ENCODE measurements around the gene EIF2D.
"Not testable (repeated sequence)": the region's sequence is repeated elsewhere in the genome, so short reads cannot be mapped to it uniquely, and the experiment has no call there.

The EIF2D gene

GRCh38 chr1:206635978-206636345, 23.7 kb upstream of the EIF2D start:
- no peak for DNase-seq (ENCODE audit: low read depth, low spot score)
- peak overlapping the region; percentile 87 for H3K27ac ChIP-seq

DNA sequence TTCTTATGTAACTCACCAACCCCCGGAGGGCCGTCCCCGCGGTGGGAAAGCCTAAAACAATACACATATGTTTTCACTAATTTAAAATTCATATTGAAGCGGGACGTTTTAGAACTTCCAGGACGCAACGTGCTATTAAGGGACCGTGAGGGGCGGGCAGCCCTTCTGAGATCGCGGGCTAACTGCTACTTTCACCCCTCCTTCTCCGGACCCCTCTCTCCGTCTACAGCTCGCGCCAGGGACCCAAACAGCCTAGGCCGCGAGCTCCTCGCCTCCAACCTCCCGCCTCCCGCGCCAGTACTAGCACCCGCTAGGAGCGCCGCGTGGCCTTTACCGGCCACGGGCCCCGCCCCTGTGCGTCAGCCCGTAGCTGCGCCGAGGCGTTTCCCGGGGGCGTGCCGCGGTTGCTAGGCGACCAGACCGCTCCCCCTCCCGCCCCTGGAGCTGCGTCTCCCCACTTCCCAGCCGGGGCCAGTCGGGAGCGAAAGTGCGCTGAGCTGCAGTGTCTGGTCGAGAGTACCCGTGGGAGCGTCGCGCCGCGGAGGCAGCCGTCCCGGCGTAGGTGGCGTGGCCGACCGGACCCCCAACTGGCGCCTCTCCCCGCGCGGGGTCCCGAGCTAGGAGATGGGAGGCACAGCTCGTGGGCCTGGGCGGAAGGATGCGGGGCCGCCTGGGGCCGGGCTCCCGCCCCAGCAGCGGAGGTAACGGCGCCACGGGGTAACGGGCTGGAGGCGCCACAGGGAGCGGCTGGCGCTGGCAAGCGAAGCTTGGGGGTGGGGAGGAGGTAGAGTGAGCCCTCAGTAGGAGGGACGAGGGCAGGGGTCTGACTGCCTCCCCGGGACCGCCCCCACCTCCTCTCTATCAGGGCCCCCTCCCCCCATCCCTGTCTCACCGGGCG, 23.1 kb upstream of the EIF2D start, which contains the start of gene DYRK3:
TSS of gene DYRK3 (plus strand) at position 457 of the 898 bp plus-strand sequence. CDS start at position 625, 168 bp downstream.
- H3K27ac ChIP-seq: peak within 1 kb of the TSS; percentile 87
- no peak for DNase-seq (ENCODE audit: low read depth, low spot score)

DNA sequence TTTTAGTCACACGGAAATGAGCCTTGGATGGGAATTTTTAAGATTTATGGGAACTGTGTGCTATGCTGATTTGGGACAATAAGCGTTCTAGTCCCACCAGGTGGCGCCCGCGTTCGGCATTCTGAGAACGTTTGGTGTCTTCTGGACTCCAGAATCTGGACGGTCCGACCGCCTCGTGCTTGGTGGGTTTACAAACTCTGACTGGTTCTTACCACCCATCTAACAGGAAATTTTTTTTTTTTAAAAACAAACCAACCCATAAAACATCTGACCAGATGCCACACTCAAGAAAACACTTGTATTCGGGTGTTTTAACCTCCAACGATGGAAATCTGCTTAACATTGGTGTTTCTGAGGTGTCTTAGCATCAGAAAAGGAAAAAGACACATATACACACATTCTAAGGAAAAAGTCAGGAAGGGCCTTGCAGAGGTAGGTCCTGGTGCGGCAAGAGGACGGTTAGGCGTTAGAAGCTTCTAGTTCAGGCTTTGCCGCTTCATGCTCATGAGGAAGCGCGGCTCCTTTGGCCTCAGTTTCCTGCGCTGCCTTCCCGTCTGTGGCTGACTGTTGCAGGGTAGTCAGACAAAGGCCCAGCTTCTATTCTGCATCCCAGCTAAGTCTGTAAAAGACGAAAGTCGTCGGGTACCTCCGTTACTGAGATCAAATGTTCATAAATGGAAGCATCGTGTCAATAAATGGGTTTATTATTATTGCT, 22.3 kb upstream of the EIF2D start:
- no peak for DNase-seq (ENCODE audit: low read depth, low spot score)
- peak overlapping the region; percentile 87 for H3K27ac ChIP-seq

GRCh38 chr1:206633708-206634121, 21.4 kb upstream of the EIF2D start:
- peak overlapping the region; percentile 87 for H3K27ac ChIP-seq
- peak; percentile 66 for DNase-seq (ENCODE audit: low read depth, low spot score)

- DNase-seq (ENCODE audit: low read depth, low spot score): no peak
- no peak overlapping the region for H3K27ac ChIP-seq
Measured at GRCh38 chr1:206631085-206631509, 18.8 kb upstream of the EIF2D start.

GRCh38 chr1:206628916-206629315, 16.7 kb upstream of the EIF2D start:
- no peak overlapping the region for H3K27ac ChIP-seq
- DNase-seq (ENCODE audit: low read depth, low spot score): no peak

GRCh38 chr1:206626396-206626795, 14.1 kb upstream of the EIF2D start:
- not testable (repeated sequence) for H3K27ac ChIP-seq; DNase-seq (ENCODE audit: low read depth, low spot score)

DNA sequence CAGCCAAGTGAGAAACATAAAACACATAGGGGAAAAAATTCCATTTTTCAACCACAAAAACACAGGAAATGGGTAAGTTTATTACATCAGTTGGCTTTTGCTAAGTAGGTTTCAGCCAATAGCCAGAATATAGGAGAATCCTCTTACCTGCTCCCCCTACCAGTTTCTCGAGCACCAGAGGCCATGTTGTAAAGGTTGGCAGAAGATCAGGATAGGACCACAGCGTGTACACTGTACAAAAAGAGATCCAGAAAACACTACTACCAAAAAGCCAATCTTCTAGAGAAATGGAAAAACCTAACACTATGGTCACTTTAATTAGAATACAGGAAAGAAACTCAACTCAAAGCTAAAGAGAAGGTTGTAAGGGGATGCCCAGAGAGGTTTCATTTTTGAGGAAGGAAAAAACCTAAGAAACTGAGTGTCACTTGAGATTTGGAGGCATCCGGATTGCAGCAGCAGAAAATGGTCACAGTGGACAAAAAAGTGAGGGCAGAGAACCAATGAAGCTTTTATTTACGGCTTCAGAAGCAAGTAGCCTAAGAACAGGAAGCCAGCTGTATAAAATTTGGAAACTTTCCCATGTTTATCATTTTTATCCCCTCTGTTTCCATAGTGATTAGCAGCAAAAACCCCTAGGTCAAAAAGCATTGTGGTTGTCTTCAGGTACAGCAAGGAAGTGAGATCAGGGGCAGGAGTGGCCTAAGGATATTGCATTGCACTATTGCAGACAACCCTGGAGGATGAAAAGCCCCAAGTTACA, 2.9 kb downstream of the EIF2D start:
- DNase-seq (ENCODE audit: low read depth, low spot score): no peak
- H3K27ac ChIP-seq: no peak overlapping the region

DNA sequence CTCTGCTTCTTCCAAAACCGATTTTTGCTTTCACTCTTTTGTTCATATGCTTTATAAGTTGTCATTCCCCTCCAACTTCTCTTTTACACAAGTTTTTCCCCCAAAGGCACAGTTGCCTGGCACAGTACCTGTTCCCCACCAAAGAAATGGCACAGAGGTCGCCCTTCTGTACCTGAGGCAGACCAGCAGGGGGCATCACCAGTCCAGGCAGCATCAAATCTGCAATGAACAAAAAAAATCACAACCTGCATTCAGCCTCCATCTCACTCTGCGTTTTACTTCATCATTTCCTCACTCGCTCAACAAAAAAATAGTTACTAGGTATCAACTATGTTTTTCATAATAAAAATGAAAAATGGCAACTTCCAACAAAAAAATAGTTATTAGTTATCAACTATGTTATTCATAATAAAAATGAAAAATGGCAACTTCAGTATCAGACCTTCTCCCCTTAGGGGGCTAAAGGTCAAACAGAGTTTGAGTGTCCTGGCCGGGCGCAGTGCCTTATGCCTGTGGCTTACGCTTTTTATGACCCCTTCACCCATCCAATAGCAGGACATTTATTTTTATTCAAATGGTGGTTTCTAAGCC, 4.1 kb downstream of the EIF2D start:
- no peak overlapping the region for H3K27ac ChIP-seq
- DNase-seq (ENCODE audit: low read depth, low spot score): no peak

GRCh38 chr1:206606867-206607266, 5.4 kb downstream of the EIF2D start:
- no peak for DNase-seq (ENCODE audit: low read depth, low spot score)

DNA sequence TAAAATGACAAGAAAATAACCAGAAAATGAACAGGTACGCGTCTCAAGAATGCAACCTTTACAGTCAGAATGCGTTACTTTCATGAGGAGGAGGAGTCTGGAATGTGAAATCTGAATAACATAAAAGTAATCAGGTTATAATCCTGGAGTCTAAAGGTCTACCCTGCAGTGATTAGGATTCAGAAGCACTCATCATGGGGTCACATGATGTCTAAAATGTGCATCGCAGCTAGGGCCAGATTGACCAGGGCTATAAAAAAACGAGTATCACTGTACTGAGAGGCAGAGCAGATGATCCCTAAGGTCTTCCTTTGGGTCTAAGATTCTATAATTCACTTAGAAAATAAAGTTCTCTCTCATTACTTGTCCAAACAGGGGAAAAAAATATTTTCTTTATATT, 7.4 kb downstream of the EIF2D start:
- DNase-seq (ENCODE audit: low read depth, low spot score): no peak
- no peak overlapping the region for H3K27ac ChIP-seq

More at GRCh38 chr1:206606867-206607266, 5.4 kb downstream of the EIF2D start:
- no peak overlapping the region for H3K27ac ChIP-seq

- H3K27ac ChIP-seq: no peak overlapping the region
- no peak for DNase-seq (ENCODE audit: low read depth, low spot score)
Measured at GRCh38 chr1:206600527-206600926, 11.7 kb downstream of the EIF2D start.

DNA sequence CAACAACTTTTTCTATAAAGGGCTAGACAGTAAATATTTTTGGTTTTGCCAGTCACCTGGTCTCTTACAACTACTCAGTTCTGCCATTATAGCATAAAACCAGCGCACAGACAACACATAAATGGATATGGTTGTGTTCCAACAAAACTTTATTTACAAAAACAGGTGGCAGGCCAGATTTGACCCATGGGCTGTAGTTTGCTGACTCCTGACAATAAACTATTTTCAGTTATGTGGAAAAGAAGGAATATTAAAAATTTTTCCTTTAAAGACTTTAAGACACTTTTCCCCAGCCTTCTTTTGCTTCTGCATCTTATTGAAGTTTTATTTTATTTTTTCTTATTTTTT, 16.0 kb downstream of the EIF2D start:
- DNase-seq (ENCODE audit: low read depth, low spot score): no peak
- no peak overlapping the region for H3K27ac ChIP-seq

DNA sequence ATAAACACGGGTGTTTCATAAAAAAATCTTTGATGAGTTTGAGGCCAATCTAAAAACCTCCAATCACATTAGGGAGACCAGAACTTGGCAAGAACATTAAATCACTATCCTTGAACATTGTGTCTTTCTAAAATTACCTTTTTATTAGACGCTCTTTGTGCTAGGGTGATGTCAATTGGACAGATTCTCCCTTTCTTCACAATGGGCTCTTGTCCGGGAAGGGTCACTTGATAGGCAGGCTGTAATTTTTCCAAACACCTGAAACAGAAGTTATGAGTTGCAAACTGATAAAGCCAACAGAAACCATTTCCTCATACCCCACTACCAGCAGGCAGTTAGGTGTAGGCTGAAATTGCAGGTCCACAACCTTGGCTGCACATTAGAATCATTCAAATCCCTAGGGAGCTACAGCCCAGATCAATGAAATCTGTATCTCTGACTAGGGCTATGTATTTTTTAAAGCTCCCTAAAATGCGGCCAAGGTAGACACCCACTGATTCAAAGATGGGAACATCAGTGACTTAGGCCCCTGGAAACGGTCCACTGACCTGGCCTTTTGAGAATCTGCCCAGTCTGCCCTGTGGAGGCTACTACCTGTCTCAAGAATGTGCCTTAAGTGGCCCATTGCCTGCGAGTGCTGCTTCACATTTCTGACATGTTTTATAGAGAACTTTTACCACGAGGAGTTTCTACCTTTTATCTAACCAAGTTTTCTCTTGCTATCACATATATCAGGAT, 16.5 kb downstream of the EIF2D start:
- no peak for DNase-seq (ENCODE audit: low read depth, low spot score)
- no peak overlapping the region for H3K27ac ChIP-seq

GRCh38 chr1:206593351-206593925, 18.8 kb downstream of the EIF2D start:
- H3K27ac ChIP-seq: no peak overlapping the region
- DNase-seq (ENCODE audit: low read depth, low spot score): no peak

DNA sequence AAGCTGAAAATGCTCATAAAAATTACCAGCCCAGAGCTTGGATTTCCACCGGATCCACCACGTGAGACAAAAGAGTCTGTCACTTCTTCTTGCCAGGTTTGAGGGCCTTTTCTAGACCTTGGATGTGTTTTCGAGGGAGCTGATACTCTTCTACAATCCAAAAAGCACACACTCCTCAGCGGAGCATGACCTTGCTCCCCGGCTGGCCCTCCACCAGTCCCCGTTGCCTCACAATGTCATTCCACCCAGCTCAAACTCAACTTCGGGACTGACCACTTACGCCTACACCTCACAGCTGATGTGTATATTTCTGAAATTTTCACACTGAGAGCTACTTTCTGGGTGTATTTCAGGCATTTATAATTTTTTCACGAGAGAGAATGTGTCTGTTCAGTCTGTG, 20.6 kb downstream of the EIF2D start:
- no peak for DNase-seq (ENCODE audit: low read depth, low spot score)
- no peak overlapping the region for H3K27ac ChIP-seq

GRCh38 chr1:206591226-206591625, 21.0 kb downstream of the EIF2D start:
- H3K27ac ChIP-seq: peak overlapping the region; percentile 65
- DNase-seq (ENCODE audit: low read depth, low spot score): no peak

DNA sequence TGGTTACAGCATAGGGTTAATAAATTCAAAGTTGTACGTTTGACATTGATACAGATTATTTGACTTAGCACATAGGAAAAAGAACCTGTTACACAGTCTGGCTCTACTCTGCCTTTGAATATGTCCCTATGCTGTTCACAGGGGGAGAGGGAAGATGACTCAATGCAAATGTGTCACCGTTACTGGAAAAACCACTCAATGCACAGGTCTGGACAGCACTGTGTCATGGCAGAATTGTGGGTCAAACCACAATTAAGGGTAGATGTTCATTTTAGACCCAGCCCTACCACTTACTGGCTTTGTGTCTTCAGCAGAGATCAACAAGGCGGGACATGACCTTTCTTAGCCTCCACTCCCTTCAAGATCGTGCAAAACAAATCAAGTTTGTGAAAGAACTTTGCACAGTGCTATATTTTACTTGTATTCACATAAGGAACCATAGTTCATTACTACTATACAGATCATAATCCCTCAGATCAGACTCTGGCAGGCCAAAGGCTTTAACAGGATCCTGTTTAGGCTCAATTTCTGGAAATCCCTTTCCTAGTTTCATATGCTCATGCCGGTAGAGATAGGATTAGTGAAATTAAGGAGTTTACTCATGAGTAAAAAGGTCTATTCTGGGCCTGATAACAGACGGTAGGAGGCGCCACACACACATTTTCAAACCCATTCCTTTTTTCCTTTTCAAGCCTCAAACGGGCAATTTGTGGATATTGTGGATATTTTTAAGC, 22.1 kb downstream of the EIF2D start:
- DNase-seq (ENCODE audit: low read depth, low spot score): peak; percentile 87
- peak overlapping the region; percentile 65 for H3K27ac ChIP-seq

DNA sequence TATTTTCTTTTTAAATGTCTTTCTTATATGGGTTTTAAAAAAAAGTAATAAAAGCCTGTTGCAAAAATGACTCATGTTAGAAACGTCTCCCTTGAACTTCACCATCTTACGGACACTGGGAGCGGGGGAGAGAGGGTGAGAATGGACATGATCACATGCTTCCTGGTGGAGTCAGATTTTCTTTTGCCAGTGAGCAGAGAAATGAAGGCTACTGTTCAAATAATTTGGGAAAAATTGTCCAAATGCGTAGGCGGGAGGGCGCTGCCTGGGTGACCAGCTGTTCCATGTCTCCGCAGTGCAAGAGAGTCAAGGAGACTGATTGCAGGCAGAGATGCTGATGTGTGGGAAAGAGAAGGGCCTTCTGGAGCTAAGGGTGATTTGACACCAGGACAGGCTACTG, 23.1 kb downstream of the EIF2D start:
- peak overlapping the region; percentile 65 for H3K27ac ChIP-seq

More for the DNA sequence above, 23.1 kb downstream of the EIF2D start:
- DNase-seq (ENCODE audit: low read depth, low spot score): no peak
